PFSK-1 (cell line): ENCODE data around the gene KCNQ5.

Source experiments
- FOXP2 ChIP-seq: optimal IDR thresholded peaks from 2 replicates; pipeline ENCODE3; 2011; ENCODE audit warnings: borderline replicate concordance, control low read depth, inconsistent platforms; ENCODE audit not compliant: insufficient read depth; ENCODE audit errors: extremely low read length, extremely low read depth
- POLR2AphosphoS5 ChIP-seq: IDR thresholded peaks from 2 replicates; pipeline ENCODE4 v1.6.1; 2012; ENCODE audit warnings: low read depth, mild to moderate bottlenecking, control low read depth, low read length, moderate library complexity
- REST ChIP-seq, 2 experiments: IDR thresholded peaks; 2 replicates each; pipeline versions ENCODE4 v1.6.1 to v1.8.0; 2011 to 2012; ENCODE audit warnings: low read depth in 2 of 2, low read length in 2 of 2, control low read depth in 1 of 2, inconsistent platforms in 1 of 2, mild to moderate bottlenecking in 1 of 2, moderate library complexity in 1 of 2; ENCODE audit not compliant: insufficient read depth in 1 of 2
- SIN3A ChIP-seq: IDR thresholded peaks from 2 replicates; pipeline ENCODE4 v1.6.1; 2012; ENCODE audit warnings: mild to moderate bottlenecking, low read length, moderate library complexity, borderline replicate concordance; ENCODE audit not compliant: insufficient read depth
- TAF1 ChIP-seq: IDR thresholded peaks from 2 replicates; pipeline ENCODE4 v1.6.1; 2012; ENCODE audit warnings: low read length, control low read depth, borderline replicate concordance; ENCODE audit not compliant: insufficient read depth

Gene KCNQ5

GRCh38 chr6:73233048-73233447 lies 611.2 kb downstream of the KCNQ5 start:
- no peak for TF ChIP-seq REST (IDR thresholded peaks at IDR 0.05; ENCODE audit: insufficient read depth in 1 of 2, low read depth in 2 of 2, low read length in 2 of 2)
- TF ChIP-seq FOXP2: no peak
- no peak for TF ChIP-seq POLR2AphosphoS5
- TF ChIP-seq TAF1: no peak
- no peak for TF ChIP-seq SIN3A

GRCh38 chr6:73234733-73235132 lies 612.9 kb downstream of the KCNQ5 start:
- TF ChIP-seq POLR2AphosphoS5: no peak
- no peak for TF ChIP-seq REST (IDR thresholded peaks at IDR 0.05; ENCODE audit: insufficient read depth in 1 of 2, low read depth in 2 of 2, low read length in 2 of 2)
- TF ChIP-seq SIN3A: no peak
- TF ChIP-seq TAF1: no peak
- no peak for TF ChIP-seq FOXP2

GRCh38 chr6:73236144-73236750 lies 614.4 kb downstream of the KCNQ5 start:
- no peak for TF ChIP-seq REST (IDR thresholded peaks at IDR 0.05; ENCODE audit: insufficient read depth in 1 of 2, low read depth in 2 of 2, low read length in 2 of 2)
- TF ChIP-seq SIN3A: no peak
- no peak for TF ChIP-seq FOXP2
- TF ChIP-seq POLR2AphosphoS5: no peak
- TF ChIP-seq TAF1: no peak

GRCh38 chr6:73240730-73241129 lies 618.9 kb downstream of the KCNQ5 start:
- TF ChIP-seq REST (IDR thresholded peaks at IDR 0.05; ENCODE audit: insufficient read depth in 1 of 2, low read depth in 2 of 2, low read length in 2 of 2) (no peak), TAF1 (no peak), FOXP2 (no peak), POLR2AphosphoS5 (no peak), SIN3A (no peak)
